ENCODE results near the gene GHR. TPM values are rescaled to one million over a fixed set of nuclear protein-coding genes. Genes with fewer than 3 reads are reported as not detected.

GHR gene
- total RNA-seq, 1 experiment from 2014 or later = not detected

GRCh38 chr5:42624912-42625311 is 201.7 kb downstream of the GHR start:
- Histone ChIP-seq H3K36me3 (ENCODE audit: insufficient read depth, low read length, poor library complexity, severe bottlenecking) (no peaks in the 10 kb centered on the region), H3K9me3 (ENCODE audit: low read depth, low read length, poor library complexity, severe bottlenecking) (no peaks in the 10 kb centered on the region), H3K4me3 (ENCODE audit: low read depth, low read length, poor library complexity, severe bottlenecking) (no peak overlapping the region), H3K27ac (ENCODE audit: low read depth, low read length, poor library complexity, severe bottlenecking) (no peak overlapping the region), H3K27me3 (replicated peaks; ENCODE audit: insufficient read depth, low read depth, low read length, poor library complexity) (peaks cover 2% of the 10 kb centered on the region), H3K4me1 (ENCODE audit: insufficient read depth, low read length, poor library complexity, severe bottlenecking) (no peaks in the 10 kb centered on the region)
- no peak for DNase-seq (ENCODE audit: low spot score)
- TF ChIP-seq, protein P1, sequence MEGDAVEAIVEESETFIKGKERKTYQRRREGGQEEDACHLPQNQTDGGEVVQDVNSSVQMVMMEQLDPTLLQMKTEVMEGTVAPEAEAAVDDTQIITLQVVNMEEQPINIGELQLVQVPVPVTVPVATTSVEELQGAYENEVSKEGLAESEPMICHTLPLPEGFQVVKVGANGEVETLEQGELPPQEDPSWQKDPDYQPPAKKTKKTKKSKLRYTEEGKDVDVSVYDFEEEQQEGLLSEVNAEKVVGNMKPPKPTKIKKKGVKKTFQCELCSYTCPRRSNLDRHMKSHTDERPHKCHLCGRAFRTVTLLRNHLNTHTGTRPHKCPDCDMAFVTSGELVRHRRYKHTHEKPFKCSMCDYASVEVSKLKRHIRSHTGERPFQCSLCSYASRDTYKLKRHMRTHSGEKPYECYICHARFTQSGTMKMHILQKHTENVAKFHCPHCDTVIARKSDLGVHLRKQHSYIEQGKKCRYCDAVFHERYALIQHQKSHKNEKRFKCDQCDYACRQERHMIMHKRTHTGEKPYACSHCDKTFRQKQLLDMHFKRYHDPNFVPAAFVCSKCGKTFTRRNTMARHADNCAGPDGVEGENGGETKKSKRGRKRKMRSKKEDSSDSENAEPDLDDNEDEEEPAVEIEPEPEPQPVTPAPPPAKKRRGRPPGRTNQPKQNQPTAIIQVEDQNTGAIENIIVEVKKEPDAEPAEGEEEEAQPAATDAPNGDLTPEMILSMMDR (conservative IDR thresholded peaks at IDR 0.05; ENCODE audit: low read depth, low read length) = no peak
- TF ChIP-seq EZH2 (IDR thresholded peaks at IDR 0.05; ENCODE audit: borderline replicate concordance, low read depth, low read length, poor library complexity, severe bottlenecking) = no peak
- no TSS peak for BruUV-seq (replicated peaks)
- ChIA-PET CTCF (no interaction called here), POLR2A (ENCODE audit: low non-redundant PET) (no interaction called here)
- intact Hi-C loops (cut with micrococcal nuclease; ENCODE audit: unreplicated experiment) = no loop called here

DNA sequence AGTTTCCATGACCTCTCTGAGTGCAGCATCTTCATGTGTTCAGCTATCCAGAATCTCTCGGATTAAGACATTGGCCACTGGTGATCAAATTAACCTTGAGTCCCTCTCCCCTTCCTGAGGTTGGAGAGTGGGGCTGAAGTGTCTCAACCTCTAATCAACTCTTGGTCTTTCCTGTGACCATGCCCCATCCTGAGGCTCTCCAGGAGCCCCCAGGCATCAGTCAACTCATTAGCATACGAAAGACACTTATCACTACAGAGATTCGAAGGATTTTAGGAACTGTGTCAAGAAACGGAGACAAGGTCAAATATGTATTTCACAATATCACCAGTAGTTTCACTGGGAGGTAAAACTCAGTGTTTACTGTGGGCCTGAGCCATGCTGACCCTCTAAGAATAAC is 203.2 kb downstream of the GHR start:
- Histone ChIP-seq H3K4me3 (ENCODE audit: low read depth, low read length, poor library complexity, severe bottlenecking) (no peak overlapping the region), H3K4me1 (ENCODE audit: insufficient read depth, low read length, poor library complexity, severe bottlenecking) (no peaks in the 10 kb centered on the region), H3K9me3 (ENCODE audit: low read depth, low read length, poor library complexity, severe bottlenecking) (no peaks in the 10 kb centered on the region), H3K27me3 (replicated peaks; ENCODE audit: insufficient read depth, low read depth, low read length, poor library complexity) (peaks cover 2% of the 10 kb centered on the region), H3K27ac (ENCODE audit: low read depth, low read length, poor library complexity, severe bottlenecking) (no peak overlapping the region), H3K36me3 (ENCODE audit: insufficient read depth, low read length, poor library complexity, severe bottlenecking) (no peaks in the 10 kb centered on the region)
- BruUV-seq (replicated peaks) = no TSS peak
- intact Hi-C loops (cut with micrococcal nuclease; ENCODE audit: unreplicated experiment) = no loop called here
- TF ChIP-seq, protein P1 (conservative IDR thresholded peaks at IDR 0.05; ENCODE audit: low read depth, low read length) = no peak
- TF ChIP-seq EZH2 (IDR thresholded peaks at IDR 0.05; ENCODE audit: borderline replicate concordance, low read depth, low read length, poor library complexity, severe bottlenecking) = no peak
- POLR2A ChIA-PET (ENCODE audit: low non-redundant PET) = no interaction called here
- CTCF ChIA-PET = no interaction called here
- DNase-seq (ENCODE audit: low spot score) = no peak

- Histone ChIP-seq H3K4me1 (ENCODE audit: insufficient read depth, low read length, poor library complexity, severe bottlenecking) (no peaks in the 10 kb centered on the region), H3K9me3 (ENCODE audit: low read depth, low read length, poor library complexity, severe bottlenecking) (no peaks in the 10 kb centered on the region), H3K27ac (ENCODE audit: low read depth, low read length, poor library complexity, severe bottlenecking) (no peak overlapping the region), H3K36me3 (ENCODE audit: insufficient read depth, low read length, poor library complexity, severe bottlenecking) (no peaks in the 10 kb centered on the region), H3K4me3 (ENCODE audit: low read depth, low read length, poor library complexity, severe bottlenecking) (no peak overlapping the region), H3K27me3 (replicated peaks; ENCODE audit: insufficient read depth, low read depth, low read length, poor library complexity) (peaks cover under 1% of the 10 kb centered on the region)
- ChIA-PET CTCF (no interaction called here), POLR2A (ENCODE audit: low non-redundant PET) (no interaction called here)
- no TSS peak for BruUV-seq (replicated peaks)
- intact Hi-C loops (cut with micrococcal nuclease; ENCODE audit: unreplicated experiment) = no loop called here
- TF ChIP-seq, protein P1 (conservative IDR thresholded peaks at IDR 0.05; ENCODE audit: low read depth, low read length) = no peak
- no peak for TF ChIP-seq EZH2 (IDR thresholded peaks at IDR 0.05; ENCODE audit: borderline replicate concordance, low read depth, low read length, poor library complexity, severe bottlenecking)
- DNase-seq (ENCODE audit: low spot score) = no peak
Measured at GRCh38 chr5:42628821-42629220, 205.6 kb downstream of the GHR start.
